Dendritic cell treated with granulocyte-macrophage colony-stimulating factor and Interleukin-4, amounts not matched to agents 40 ng/mL and 50 ng/mL, for 4 days (primary cell): ENCODE data around the gene PHLDA1.

Source experiments
- H3K27ac Mint-ChIP-seq: one replicate; pipeline ENCODE4 v1.8.0; 2022; ENCODE audit warnings: mild to moderate bottlenecking, mixed read lengths
- H3K27me3 Mint-ChIP-seq: one replicate; pipeline ENCODE4 v1.8.0; 2022; ENCODE audit warnings: mild to moderate bottlenecking, mixed read lengths
- H3K36me3 Mint-ChIP-seq: one replicate; pipeline ENCODE4 v1.8.0; 2022; ENCODE audit warnings: low read depth, mixed read lengths
- H3K4me1 Mint-ChIP-seq: one replicate; pipeline ENCODE4 v1.8.0; 2022; ENCODE audit warnings: low read depth, mixed read lengths
- H3K4me3 Mint-ChIP-seq: one replicate; pipeline ENCODE4 v1.8.0; 2022; ENCODE audit warnings: mild to moderate bottlenecking, moderate library complexity, mixed read lengths
- H3K9me3 Mint-ChIP-seq: one replicate; pipeline ENCODE4 v1.8.0; 2022; ENCODE audit warnings: mixed read lengths
- intact Hi-C: fragments of 100-400 bp; cut with micrococcal nuclease; formaldehyde crosslinking; loops from one replicate; pipeline ENCODE4 v1.15.0; 2022

The PHLDA1 gene

DNA sequence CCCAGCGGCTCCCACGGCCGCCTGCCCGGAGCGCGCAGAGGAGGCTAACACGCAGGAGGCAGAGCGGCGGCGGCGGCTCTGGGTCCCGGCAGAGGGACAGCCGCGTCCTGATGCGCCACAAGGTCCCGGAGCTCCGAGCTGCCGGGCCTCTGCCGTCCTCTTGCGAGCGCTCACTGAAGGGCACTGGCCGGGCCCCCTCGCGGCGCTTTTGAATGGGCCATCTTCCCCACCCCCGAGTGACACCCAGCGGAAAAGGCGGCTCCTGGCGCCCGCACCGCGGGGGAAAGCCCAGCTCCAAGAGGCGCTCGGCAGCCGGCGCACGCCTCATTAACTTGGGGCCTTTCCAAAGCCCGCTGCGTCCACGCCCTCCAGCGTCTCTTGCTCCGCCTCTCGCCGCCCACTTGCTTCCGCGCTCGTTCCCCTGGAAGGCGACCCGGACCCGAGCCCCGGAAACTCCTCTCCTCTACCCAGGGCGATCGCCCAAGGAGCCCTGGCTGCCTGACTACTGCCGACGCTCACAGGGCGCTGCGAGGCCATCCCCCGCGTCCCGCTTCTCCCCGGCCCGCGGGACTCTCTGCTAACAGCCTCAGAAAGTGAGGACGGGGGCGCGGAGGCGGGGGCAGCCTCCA, at the start of gene PHLDA1:
TSS of gene PHLDA1 (minus strand) at position 363 of the 629 bp plus-strand sequence.
- no peaks in the 10 kb centered on the region for H3K9me3 Mint-ChIP-seq
- peaks cover 32% of the 10 kb centered on the region for H3K4me1 Mint-ChIP-seq
- intact Hi-C loops = loop anchor here (2.0 to 10.0 kb wide), 5 partner anchors 54 to 697 kb away; partner anchors contain the start of genes CAPS2, GLIPR1L1, GLIPR1L2 and KRR1
- H3K27ac Mint-ChIP-seq = peak within 1 kb of the TSS; percentile 95
- peaks cover 20% of the 10 kb centered on the region for H3K27me3 Mint-ChIP-seq
- peak within 1 kb of the TSS; percentile 99 for H3K4me3 Mint-ChIP-seq
- H3K36me3 Mint-ChIP-seq = peaks cover 18% of the 10 kb centered on the region

DNA sequence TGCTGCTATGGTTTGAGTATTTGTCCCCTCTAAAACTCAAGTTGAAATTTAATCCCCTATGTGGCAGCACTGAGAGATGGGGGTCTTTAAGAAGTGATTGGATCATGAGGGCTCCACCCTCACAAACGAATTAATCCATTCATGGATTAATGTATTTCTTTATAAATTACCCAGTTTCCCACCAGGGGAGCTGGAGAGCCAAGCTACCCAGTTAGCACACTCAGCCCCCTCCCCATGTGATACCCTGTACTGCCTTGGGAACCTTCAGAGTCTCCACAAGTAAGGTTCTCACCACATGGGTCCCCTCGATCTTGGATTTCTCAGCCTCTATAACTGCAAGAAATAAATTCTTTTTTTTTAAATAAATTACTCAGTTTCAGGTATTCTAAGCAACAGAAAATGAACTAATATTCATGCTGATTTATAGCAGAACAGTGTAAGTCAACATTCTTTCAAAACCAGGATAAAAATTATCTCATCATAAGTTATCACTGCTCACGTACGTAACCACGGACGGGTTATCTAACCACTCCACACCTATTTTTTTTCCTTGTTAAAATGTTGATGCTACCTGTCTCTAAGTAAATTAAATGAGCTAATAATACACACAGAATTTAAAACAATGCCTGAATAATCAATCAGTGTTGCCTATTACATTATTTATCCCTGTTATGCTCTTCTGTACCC, 49.3 kb upstream of the PHLDA1 start:
- peaks cover 9% of the 10 kb centered on the region for H3K9me3 Mint-ChIP-seq
- no peaks in the 10 kb centered on the region for H3K27me3 Mint-ChIP-seq
- peaks cover 42% of the 10 kb centered on the region for H3K4me1 Mint-ChIP-seq
- peaks cover 20% of the 10 kb centered on the region for H3K36me3 Mint-ChIP-seq
- no peak overlapping the region for H3K4me3 Mint-ChIP-seq
- H3K27ac Mint-ChIP-seq = no peak overlapping the region
- intact Hi-C loops = loop anchor here (10.0 kb wide), 1 partner anchor 474 kb away; the partner anchor contains the start of gene OSBPL8

DNA sequence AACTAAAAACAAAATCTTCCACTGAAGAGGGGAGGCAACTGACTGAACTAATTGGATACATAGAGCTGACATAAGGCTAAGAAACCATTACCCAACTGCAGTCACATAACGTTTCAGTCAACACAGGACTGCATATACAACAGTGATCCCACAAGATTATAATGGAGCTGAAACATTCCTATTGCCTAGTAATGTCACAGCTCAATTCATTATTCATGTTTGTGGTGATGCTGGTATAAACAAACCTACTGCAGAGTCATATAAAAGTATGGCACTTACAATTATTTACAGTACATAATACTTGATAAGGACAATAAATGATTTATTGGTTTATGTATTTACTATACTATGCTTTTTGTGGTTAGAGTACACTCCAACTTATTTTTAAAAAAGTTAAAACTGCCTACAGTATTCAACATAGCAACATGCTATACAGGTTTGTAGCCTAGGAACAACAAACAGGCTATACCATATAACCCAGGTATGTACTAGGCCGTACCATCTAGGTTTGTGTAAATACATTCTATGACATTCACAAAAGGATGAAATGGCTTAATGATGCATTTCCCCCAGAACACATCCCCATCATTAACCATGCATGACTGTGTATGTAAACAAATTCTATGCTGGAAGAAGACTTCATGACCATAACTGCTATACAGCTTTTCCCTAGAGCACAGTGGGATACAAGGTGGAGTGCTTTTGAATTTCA, 48.6 kb upstream of the PHLDA1 start:
- Mint-ChIP-seq H3K27me3 (no peaks in the 10 kb centered on the region), H3K9me3 (peaks cover 9% of the 10 kb centered on the region), H3K36me3 (peaks cover 20% of the 10 kb centered on the region), H3K4me3 (no peak overlapping the region), H3K4me1 (peaks cover 35% of the 10 kb centered on the region), H3K27ac (no peak overlapping the region)
- intact Hi-C loops = loop anchor here (10.0 kb wide), 1 partner anchor 475 kb away; the partner anchor contains the start of gene OSBPL8

DNA sequence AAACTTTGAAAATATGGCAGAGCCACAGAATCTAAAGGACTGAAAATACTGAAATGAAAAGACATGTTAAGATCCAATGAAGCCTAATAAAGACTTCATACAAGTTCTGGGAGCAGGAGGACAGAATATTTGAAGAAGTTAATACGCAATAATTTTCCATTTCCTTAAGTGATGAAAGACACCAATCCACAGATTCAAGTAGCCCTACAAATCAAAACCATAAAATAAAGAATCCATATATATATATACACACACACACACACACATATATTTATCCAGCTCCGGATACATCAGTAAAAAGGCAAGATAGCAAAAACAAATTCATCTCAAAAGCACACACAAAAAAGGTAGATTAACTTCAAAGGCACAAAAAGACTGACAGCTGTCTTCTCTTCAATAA, 47.2 kb upstream of the PHLDA1 start:
- Mint-ChIP-seq H3K9me3 (peaks cover 9% of the 10 kb centered on the region), H3K27me3 (no peaks in the 10 kb centered on the region), H3K4me3 (no peak overlapping the region), H3K36me3 (peaks cover 10% of the 10 kb centered on the region), H3K27ac (no peak overlapping the region), H3K4me1 (peaks cover 28% of the 10 kb centered on the region)
- intact Hi-C loops = loop anchor here (10.0 kb wide), 1 partner anchor 386 kb away; no protein-coding TSS in a partner anchor

DNA sequence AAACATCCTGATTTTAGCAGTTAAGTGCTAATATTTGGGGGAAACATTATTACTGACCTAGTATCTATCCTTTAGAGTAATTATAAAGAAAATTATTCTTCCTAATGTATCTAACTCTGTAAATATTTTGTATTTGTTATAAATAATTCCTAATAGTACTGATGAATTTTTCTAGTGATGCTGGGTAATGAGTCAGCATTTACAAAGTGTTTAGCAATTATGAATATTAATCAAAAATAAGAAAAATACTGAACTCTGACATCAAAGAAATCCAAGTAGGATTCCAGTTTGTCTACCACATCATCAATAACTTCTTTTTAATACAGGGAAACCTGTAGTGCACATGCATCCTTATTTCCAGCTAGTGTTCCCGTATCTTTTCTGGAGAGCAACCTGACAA, 43.9 kb upstream of the PHLDA1 start:
- Mint-ChIP-seq H3K27me3 (no peaks in the 10 kb centered on the region), H3K4me3 (no peak overlapping the region), H3K4me1 (peaks cover 21% of the 10 kb centered on the region), H3K9me3 (peaks cover 9% of the 10 kb centered on the region), H3K36me3 (peaks cover 36% of the 10 kb centered on the region), H3K27ac (no peak overlapping the region)
- intact Hi-C loops = loop anchor here (10.0 kb wide), 1 partner anchor 389 kb away; no protein-coding TSS in a partner anchor

DNA sequence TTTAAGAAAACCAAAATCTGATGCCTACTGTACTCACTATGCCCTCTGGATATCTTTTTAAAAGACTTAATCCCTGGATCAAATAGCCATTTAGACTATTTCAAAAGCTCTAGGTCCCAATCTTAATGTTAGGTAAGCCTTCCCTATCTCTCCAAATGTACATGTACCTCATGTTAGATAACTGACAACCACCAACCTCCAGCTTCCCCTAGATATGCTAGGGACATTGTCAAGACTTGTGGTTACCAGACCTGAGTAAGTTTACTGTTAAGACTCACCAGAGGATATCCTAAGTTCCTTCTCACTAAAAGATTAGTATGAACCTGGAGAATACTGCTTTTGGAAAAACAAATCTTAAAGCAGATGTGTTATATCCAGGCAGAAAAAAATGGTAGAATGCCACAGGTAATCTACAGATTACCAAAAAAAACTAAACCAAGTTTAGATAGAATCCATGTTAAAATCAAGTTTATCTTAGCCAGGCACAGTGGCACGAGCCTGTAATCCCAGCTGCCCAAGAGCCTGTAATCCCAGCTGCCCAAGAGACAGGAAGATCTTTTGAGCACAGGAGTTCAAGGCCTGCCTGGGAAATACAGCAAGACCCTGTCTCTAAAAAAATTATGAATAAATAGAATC, 43.2 kb upstream of the PHLDA1 start:
- Mint-ChIP-seq H3K27me3 (no peaks in the 10 kb centered on the region), H3K9me3 (peaks cover 9% of the 10 kb centered on the region), H3K4me3 (no peak overlapping the region), H3K4me1 (peaks cover 21% of the 10 kb centered on the region), H3K27ac (no peak overlapping the region), H3K36me3 (peaks cover 42% of the 10 kb centered on the region)
- intact Hi-C loops = loop anchor here (10.0 kb wide), 1 partner anchor 390 kb away; no protein-coding TSS in a partner anchor

DNA sequence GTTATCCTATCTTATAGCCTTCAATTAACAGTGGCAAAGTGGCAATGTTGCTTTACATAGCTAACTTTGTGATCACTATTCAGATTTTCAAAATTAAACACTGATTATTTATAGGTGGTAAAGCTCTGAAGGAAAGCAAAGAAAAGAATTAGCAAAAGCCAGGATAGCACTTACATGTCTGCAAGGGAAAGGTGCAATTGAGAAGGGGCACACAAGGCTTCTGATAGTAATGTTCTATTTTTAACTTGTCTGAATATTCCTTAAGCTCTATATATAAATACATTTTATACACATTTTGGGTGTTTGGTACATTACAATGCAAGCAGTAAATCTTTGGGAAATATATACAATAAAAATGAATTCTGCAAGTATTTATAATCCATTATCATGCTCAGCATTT, 42.0 kb upstream of the PHLDA1 start:
- no peaks in the 10 kb centered on the region for H3K27me3 Mint-ChIP-seq
- peaks cover 2% of the 10 kb centered on the region for H3K9me3 Mint-ChIP-seq
- H3K4me1 Mint-ChIP-seq = peaks cover 16% of the 10 kb centered on the region
- H3K27ac Mint-ChIP-seq = no peak overlapping the region
- H3K4me3 Mint-ChIP-seq = no peak overlapping the region
- intact Hi-C loops = loop anchor here (10.0 kb wide), 1 partner anchor 391 kb away; no protein-coding TSS in a partner anchor
- peaks cover 41% of the 10 kb centered on the region for H3K36me3 Mint-ChIP-seq

DNA sequence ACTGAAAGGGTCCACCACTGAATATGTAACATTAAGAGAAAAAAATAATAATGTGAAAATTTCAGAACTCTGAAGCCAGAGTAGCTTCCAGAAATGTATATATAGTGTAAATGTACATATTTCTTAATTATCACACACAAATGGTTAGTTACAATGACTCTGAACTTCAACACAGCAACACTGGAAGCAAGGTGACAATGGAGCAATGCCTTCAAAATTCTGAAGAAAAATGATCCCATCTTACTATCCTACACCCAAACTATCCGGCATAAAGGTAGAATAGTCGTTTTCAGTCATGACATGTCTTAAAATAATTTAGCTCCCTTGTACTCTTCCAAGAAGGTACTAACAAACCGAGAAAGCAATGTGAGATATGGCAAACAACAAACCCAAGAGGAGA, 41.0 kb upstream of the PHLDA1 start:
- Mint-ChIP-seq H3K9me3 (no peaks in the 10 kb centered on the region), H3K36me3 (peaks cover 48% of the 10 kb centered on the region), H3K4me1 (peaks cover 11% of the 10 kb centered on the region), H3K27ac (no peak overlapping the region), H3K27me3 (no peaks in the 10 kb centered on the region), H3K4me3 (no peak overlapping the region)
- intact Hi-C loops = loop anchor here (10.0 kb wide), 1 partner anchor 392 kb away; no protein-coding TSS in a partner anchor

DNA sequence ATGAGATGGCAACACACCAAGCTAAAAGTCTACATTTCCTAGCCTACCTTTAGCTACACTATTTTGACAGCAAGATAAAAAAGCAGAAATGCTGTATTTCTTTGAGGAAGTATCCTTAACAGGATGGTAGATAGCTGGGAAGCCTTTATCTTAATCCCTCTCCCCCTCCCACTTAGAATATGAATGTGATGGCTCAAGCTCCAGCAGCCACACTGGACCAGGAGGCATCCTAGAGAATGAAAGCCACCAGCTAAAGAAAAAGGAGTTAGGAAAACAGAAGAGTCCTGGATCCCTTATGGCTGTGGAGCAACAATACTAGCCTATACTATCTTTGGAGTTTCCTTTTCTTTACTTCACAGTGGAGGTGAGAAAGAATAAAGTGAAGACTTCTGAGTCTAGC, 37.8 kb upstream of the PHLDA1 start:
- intact Hi-C loops = no loop called here
- peaks cover 81% of the 10 kb centered on the region for H3K36me3 Mint-ChIP-seq
- H3K4me3 Mint-ChIP-seq = no peak overlapping the region
- H3K4me1 Mint-ChIP-seq = peaks cover 11% of the 10 kb centered on the region
- peaks cover 15% of the 10 kb centered on the region for H3K9me3 Mint-ChIP-seq
- H3K27me3 Mint-ChIP-seq = no peaks in the 10 kb centered on the region
- no peak overlapping the region for H3K27ac Mint-ChIP-seq

DNA sequence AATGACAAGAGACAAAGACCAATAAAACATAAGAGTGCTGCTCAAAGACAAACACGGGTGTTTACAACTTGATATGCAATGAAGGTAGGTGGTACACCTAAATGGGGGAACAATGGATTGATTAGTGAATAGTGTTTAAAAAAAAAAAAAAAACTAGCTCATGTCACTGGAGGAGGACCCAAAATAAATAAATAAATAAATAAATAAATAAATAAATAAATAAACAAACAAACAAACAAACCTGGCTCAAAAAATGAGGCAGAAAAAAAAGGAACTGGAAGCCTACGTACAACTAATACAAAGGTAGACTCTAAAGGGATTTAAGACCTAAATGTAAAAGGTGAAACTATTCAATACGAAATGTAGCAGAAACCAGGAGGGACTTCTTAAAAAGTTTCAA, 34.3 kb upstream of the PHLDA1 start:
- no peaks in the 10 kb centered on the region for H3K27me3 Mint-ChIP-seq
- peaks cover 90% of the 10 kb centered on the region for H3K36me3 Mint-ChIP-seq
- H3K4me3 Mint-ChIP-seq = no peak overlapping the region
- H3K27ac Mint-ChIP-seq = no peak overlapping the region
- intact Hi-C loops = no loop called here
- H3K4me1 Mint-ChIP-seq = no peaks in the 10 kb centered on the region
- peaks cover 15% of the 10 kb centered on the region for H3K9me3 Mint-ChIP-seq

DNA sequence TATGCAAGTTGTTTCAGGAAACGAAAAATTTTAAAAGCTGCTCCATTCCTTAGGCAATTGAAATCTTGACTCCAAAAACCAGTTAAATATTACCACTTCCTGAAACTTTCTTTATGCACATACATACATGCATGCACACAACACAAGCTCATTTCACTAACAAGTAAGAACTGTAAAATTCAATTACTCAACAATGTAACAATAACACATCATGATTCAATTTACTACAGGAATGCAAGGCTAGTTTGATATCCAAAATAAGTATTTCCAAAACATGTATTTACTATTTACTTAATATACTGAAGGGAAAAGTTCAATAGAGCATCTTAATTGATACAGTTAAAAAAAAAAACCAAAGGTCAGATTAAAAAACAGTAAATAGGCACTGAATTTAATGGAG, 33.3 kb upstream of the PHLDA1 start:
- Mint-ChIP-seq H3K4me1 (no peaks in the 10 kb centered on the region), H3K4me3 (no peak overlapping the region), H3K36me3 (peaks cover 87% of the 10 kb centered on the region), H3K9me3 (peaks cover 15% of the 10 kb centered on the region), H3K27me3 (no peaks in the 10 kb centered on the region), H3K27ac (no peak overlapping the region)
- intact Hi-C loops = no loop called here

DNA sequence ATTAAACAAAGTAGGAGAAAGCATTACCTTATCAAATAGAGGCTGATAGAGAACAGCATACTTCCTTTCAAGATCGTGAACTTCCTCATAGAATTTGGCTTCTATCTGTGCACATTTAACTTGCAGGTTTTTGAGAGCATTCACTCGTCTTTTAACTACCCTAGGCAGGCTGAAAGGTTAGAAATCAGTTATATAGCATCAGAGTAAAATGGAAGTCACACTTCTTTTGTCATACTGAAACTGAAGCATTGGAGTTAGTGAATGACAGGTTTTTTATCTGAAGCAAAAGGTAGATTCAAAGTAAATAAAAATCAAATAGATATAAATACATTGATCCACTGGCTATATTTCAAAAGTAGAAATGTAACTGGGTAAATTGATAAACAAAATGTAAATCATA, 28.5 kb upstream of the PHLDA1 start:
- Mint-ChIP-seq H3K27ac (no peak overlapping the region), H3K36me3 (peaks cover 92% of the 10 kb centered on the region)
- intact Hi-C loops = no loop called here

DNA sequence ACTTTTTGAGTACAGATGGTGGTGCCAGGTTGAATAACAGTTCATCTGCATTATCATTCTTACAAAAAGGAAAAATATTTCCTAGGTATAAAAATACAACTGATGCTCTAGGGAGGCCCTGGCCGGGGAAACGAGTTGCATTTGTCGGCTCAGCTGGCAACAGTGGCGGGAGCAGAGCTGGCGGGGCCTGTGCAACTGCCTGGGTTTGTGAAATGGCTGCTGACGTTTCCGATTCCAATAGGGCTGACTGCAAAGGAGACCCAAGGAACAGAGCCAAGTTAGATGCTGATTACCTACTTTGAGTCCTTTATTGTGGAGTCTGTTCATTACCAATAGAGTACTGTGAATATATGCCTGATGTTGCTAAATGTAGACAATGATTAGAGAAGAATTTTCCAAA, 25.8 kb upstream of the PHLDA1 start:
- Mint-ChIP-seq H3K9me3 (no peaks in the 10 kb centered on the region), H3K4me1 (no peaks in the 10 kb centered on the region), H3K36me3 (peaks cover 89% of the 10 kb centered on the region), H3K4me3 (no peak overlapping the region), H3K27me3 (no peaks in the 10 kb centered on the region), H3K27ac (no peak overlapping the region)
- intact Hi-C loops = no loop called here

More for the DNA sequence above, 28.5 kb upstream of the PHLDA1 start:
- Mint-ChIP-seq H3K4me3 (no peak overlapping the region), H3K4me1 (no peaks in the 10 kb centered on the region), H3K9me3 (peaks cover 5% of the 10 kb centered on the region), H3K27me3 (no peaks in the 10 kb centered on the region)
